HEK293T (cell line): ENCODE results near the gene GPC4.

Experiments used
- ARNT ChIP-seq: fragments of 450-650 bp; IDR thresholded peaks from 2 replicates; pipeline ENCODE4 v1.6.1; 2017; ENCODE audit warnings: mild to moderate bottlenecking
- BHLHE40 ChIP-seq: fragments of 450-650 bp; IDR thresholded peaks from 2 replicates; pipeline ENCODE4 v1.6.1; 2016; ENCODE audit warnings: mild to moderate bottlenecking, moderate library complexity, borderline replicate concordance
- ELF4 ChIP-seq: fragments of 450-650 bp; IDR thresholded peaks from 2 replicates; pipeline ENCODE4 v1.6.1; 2017; ENCODE audit warnings: antibody characterized with exemption
- FOXK2 ChIP-seq: fragments of 450-650 bp; IDR thresholded peaks from 2 replicates; pipeline ENCODE4 v1.6.1; 2016; ENCODE audit warnings: mild to moderate bottlenecking
- FOXM1 ChIP-seq: fragments of 450-650 bp; IDR thresholded peaks from 2 replicates; pipeline ENCODE4 v1.6.1; 2017; ENCODE audit warnings: mild to moderate bottlenecking, borderline replicate concordance
- L3MBTL2 ChIP-seq: fragments of 450-650 bp; conservative IDR thresholded peaks from 2 replicates; pipeline ENCODE4 v1.6.1; 2016; ENCODE audit warnings: mild to moderate bottlenecking
- NFRKB ChIP-seq: fragments of 450-650 bp; IDR thresholded peaks from 2 replicates; pipeline ENCODE4 v1.6.1; 2016; ENCODE audit warnings: mild to moderate bottlenecking, moderate library complexity
- PKNOX1 ChIP-seq: fragments of 450-650 bp; IDR thresholded peaks from 2 replicates; pipeline ENCODE4 v1.6.1; 2016
- SP1 ChIP-seq: fragments of 450-650 bp; IDR thresholded peaks from 2 replicates; pipeline ENCODE4 v1.6.1; 2017
- SUZ12 ChIP-seq: fragments of 450-650 bp; IDR thresholded peaks from 2 replicates; pipeline ENCODE4 v1.6.1; 2016; ENCODE audit warnings: mild to moderate bottlenecking
- TARDBP ChIP-seq: fragments of 450-650 bp; IDR thresholded peaks from 2 replicates; pipeline ENCODE4 v1.6.1; 2016
- ZNF384 ChIP-seq: fragments of 450-650 bp; IDR thresholded peaks from 2 replicates; pipeline ENCODE4 v1.6.1; 2016

- TF ChIP-seq SP1, result no peak
- TF ChIP-seq FOXK2, result no peak
- no peak for TF ChIP-seq FOXM1
- no peak for TF ChIP-seq L3MBTL2
- no peak for TF ChIP-seq BHLHE40
- TF ChIP-seq PKNOX1, result no peak
- no peak for TF ChIP-seq TARDBP
- no peak for TF ChIP-seq SUZ12
- TF ChIP-seq ELF4, result no peak
- no peak for TF ChIP-seq ARNT
- no peak for TF ChIP-seq NFRKB
- no peak for TF ChIP-seq ZNF384
Measured at GRCh38 chrX:133306316-133306715, 109.0 kb downstream of the GPC4 start.
